Midbrain (tissue), 1 donor: ENCODE results near the gene TBC1D1.

Experiments
- DNase-seq: peaks from one replicate; lab custom pipeline; 2025; lab: John Stamatoyannopoulos, UW

Gene TBC1D1

DNA sequence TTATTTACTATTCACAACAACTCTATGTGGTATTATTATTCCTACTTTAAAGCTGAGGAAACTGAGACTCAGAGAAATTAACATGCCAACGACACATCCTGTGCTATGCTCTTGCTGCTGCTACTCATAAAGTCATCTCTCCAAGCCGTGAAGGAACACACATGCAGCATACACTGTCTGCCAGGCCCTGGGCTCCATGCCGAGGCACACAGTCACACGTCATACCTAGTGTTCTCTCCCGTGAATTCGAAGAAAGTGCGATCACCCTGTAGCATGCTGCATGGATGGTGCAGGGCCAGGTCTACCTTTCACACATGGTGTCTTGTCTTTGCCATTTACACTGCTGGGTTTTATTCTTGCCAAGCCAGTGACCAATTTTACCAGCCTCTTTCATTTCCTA lies 34.1 kb downstream of the TBC1D1 start:
- no peak for DNase-seq

DNA sequence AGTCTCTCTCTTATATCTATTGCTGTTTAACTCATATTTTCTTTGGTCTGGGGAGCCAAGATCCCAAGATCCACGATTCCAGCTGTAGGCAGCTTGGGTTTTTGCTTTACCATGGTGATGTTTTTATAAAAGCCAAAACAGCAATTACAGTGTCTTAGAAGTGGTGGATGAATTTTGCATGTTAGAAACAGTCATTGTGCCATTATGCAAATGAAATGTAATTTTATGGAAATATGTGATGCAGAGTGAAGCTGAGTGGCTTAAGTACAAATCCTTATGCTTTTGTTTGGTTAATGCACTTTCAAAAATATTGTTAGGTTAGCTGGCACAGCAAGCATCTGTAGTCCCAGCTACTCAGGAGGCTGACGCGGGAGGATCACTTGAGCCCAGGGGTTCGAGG lies 36.5 kb downstream of the TBC1D1 start:
- DNase-seq, result no peak

DNA sequence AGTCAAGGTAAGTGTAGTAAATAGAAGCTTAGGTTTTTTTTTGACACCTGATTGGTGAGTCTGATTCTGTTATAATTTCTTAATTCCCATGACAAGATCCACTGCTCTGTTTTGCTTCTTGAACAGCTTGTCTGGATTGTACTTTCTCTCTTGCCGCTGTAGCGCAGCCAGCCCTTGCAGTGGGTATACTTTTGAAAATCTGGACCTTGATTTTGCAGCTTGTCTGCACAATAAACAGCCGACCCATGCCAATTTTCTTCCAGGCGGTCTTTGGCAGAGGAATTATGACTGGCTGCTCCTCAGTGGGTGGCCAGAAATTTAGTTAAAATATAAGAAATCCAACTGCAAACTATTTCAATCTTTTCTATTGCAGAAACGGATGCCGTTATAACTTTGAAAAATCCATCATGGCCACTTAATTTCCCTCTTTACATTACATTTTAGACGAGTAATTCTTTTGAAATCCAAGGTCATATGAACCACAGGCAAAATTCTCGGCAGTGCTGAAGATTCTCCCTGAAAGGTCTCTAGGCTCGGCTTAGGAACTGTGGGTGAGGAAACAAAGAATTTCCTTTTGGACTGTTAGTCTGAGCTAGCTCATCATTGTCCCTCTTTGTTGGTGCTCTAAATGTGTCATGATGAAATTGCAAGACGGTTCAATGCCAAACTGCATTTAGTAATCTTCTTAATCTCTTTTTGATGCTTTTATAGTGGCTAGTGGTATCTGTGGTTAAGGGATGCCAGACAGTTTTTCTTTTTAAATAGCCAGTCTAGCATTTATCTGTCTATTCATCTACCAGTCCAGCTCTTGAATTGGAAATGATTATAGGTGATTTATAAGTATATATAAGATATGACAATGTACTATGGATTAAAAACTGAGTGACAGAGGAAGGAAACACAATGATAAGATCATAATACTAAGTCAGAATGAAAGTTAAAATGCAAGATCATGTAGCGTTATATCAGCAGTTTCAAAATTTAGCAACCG lies 37.8 kb downstream of the TBC1D1 start:
- peak; percentile 23 for DNase-seq

DNA sequence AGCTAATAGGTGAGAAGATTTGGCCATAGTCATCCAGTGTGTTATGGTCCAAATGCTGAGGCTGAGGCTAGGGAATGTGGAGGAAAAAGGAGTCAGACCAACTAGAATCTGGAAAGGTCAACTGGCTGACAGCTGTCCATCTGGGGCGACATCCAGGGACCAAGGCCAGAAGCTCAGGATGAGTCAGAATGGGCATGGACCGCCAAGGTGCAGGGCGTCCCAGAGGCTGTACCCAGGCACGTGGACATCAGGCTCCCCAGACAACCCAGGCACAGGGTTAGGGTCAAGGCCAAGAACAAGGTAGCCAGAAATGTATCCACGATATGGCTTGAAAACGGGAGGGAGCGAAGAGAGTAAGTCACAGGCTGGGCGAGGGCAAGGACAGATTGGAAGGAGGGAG lies 43.2 kb downstream of the TBC1D1 start:
- no peak for DNase-seq

DNA sequence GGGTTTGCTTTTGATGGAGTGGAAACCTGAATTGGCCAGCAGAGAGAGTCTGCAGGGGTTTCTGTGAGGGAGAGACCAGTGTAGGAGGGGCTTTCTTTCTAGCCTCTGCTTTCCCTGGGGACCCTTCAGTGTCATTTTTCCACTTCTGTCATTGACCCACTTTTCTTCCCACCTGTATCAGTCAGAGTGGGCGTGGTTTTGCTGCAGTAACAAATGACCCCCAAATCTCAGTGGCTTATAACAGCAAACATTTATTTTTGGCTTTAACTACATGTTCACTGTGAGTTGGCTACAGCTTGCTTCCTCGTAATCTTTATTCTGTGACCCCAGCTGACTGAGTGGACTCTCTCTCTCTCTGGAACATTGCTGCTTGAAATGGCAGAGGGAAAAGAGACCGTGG lies 43.7 kb downstream of the TBC1D1 start:
- no peak for DNase-seq

DNA sequence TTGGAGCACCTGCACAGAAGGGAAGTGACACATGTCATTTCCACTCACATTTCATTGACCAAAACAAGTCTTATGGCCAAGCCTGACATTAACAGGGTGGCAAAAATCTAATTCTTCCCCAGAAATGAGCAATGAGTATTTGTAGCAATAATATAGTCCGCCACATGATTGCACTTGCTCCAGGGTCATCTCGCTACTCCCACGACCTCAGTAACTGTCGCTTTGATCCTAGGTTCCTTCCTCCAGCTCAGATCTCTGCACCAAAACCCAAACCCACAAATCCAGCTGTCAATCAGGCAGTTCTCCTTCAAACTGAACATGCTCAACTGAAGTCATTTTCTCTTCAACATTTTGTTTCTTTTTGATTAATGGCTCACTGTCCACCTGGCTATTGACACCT lies 44.1 kb downstream of the TBC1D1 start:
- no peak for DNase-seq

DNA sequence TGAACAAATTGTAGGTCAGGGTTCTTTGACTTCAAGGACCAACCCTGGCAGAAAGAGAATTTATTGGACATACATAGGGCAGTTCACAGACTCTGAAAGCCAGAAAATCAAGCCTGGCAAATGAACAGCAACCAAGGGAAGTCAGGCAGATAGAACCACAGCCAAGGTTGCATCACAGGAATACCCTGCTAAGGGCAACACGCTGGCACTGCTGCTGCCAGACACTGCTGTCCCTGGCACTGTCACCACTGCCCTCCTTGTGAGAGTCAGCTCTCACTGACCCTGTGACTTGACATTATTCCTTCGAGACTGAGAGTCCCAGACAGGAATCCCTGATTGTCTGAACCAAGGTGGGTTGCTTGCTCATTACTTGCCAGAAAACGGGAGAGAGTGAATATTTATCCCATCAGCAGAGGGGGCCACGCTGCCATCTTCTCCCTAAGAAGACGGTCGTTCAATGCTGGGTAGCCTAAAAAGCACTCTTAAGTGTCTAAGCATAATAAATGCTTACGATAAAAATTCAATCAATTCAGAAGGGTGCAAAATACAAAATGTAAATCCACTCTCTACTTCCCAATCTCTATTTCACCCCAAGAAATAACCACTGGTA lies 46.1 kb downstream of the TBC1D1 start:
- DNase-seq, result peak; percentile 8

DNA sequence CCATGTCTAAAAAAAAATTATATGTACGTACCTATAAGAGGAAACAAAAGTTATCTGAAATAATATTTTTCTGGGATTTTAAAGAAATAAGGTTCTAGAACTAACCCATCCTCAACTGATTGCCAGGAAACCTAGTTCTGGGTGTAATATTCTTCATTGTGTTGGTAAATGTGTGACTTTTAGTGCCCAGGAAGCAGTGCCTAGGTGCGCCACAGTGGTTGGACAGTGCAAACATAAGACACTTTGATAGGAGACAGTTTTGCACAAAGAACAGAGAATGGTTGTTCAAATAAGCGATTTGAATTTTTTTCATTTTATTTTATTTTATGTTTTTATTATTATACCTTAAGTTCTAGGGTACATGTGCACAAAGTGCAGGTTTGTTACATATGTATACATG lies 47.3 kb downstream of the TBC1D1 start:
- no peak for DNase-seq

DNA sequence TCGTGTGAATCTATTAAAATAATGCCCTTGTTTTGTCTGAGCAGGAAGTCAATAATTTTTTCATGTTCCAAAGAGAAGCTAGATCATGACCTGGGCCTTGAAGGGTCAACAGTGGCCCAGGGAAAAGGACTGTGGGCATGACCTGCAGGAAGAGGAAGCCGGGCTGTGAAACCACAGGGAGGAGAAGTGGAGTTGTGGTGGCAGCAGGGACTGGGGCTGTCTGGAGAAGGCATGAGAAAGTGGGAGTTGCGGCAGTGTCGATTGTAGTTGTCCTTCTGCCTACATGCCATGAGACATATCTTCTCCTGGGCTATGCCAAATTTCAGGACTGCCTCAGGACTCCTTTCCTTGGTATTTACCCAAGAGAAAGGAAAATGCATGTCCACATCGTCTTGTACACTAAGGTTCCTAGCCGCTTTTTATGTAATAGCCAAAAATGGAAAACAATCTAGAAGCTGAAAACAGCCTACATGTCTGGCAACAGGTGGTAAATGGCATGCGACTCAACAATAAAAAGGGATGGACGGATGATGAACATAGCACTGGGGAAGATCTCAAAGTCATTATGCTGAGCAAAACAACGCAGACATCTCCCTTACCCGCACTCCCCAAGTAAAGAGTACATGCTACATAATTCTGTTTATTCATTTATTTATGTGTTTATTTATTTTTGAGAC lies 55.8 kb downstream of the TBC1D1 start:
- no peak for DNase-seq

DNA sequence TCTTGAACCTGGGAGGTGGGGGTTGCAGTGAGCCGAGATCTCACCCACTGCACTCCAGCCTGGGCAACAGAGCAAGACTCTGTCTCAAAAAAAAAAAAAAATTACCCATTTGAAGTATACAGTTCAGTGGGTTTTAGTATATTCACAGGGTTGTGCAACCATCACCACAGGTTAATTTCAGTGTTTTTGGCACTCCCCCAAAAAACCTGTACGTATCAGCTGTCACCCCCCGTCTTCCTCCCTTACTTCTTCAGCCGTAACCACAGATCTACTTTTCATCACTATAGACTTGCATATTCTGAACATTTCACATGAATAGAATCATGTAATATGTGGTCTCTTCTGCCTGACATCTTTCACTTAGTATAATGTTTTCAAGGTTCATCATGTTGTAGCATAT lies 57.7 kb downstream of the TBC1D1 start:
- DNase-seq, result no peak

DNA sequence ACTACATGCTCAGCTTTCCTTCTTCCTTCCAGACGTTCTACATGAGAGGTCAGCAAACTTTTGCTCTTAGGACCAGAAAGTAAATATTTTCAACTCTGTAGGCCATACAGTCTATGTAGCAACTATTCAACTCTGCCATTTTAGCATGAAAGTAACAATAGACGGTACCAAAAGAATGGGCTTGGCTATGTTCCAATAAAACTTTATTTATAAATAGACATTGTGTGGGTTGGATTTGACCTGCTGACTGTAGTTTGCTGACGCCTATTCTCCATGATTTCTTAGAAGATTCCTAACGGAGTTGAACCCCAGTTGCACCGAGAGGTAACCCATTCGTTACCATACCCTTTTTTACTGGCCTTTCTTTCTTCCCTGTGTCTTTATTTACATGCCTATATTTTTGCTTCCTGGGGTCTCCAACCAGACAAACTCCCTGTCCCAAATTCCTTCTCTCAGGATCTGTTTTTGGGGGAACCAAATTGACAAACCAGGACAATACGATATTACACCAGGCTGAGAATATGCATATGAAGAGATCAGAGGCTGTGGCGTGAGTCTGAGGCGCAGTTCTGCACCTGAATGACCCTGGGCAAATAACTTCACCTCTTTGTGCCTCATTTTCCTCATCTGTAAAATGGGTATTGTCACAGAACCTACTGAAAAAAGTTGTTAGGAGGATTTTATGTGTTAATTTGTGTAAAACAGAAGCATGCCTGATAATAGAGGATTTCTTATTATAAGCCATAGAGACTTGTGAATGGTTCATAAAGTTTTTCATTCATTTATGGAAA lies 58.9 kb downstream of the TBC1D1 start:
- DNase-seq, result no peak

DNA sequence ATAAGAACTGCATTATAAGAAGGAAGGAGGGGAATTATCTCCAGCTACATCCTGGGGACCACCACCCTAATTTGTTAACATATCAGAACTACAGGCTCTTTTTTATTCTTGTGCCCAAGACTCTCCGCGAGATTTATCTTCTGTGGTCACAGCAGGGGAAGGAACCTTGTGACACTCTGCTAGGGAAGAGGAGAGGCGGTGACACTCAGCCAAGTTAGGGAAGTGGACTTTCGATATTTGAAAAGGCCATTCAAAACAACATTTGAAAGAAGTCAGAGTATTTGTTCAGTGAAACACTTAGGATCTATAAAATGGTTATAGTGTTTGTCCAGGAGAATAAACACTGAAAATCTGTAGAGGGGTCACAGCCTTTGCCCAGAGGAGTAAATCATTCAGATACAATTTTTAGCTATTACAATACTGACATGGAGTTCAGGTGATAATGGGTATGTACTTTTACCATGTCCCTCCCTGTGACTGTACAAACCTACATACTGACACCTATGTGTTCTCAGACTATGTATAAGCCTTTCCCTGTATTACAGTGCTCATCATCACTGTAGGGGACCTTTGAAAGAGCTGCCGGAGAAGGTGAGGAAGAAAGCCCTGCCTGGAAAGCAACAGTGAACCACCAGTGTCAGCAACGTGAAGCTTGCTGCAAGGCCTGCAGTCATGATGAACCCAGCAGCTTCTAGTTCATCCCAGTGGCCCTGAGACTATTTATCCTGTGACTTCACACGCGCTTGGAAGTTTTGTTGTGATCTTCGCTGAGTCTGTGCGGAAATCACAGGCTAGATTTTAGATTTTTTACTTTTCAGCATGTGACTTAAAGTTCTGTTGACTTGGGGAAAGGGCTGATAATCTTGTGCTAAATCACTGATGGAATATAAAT lies 60.8 kb downstream of the TBC1D1 start:
- peak; percentile 18 for DNase-seq

DNA sequence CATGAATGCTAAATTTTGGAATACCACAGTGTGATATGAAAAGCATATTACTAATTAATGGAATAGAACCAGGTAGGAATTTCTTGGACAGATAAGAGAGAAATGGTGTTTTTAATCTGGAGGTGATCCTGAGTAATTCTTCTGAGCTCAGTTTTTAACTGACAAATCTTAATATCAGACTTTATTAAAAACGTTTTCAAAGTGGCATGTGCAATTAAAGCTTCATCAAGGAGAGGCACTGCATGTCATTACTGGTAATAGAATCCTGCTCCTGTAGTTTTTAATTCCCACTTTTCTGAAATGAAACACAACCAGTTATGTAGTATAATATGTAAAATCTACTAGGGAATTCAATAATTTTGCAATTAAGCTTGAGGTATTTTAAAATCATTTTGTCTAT lies 62.3 kb downstream of the TBC1D1 start:
- no peak for DNase-seq

DNA sequence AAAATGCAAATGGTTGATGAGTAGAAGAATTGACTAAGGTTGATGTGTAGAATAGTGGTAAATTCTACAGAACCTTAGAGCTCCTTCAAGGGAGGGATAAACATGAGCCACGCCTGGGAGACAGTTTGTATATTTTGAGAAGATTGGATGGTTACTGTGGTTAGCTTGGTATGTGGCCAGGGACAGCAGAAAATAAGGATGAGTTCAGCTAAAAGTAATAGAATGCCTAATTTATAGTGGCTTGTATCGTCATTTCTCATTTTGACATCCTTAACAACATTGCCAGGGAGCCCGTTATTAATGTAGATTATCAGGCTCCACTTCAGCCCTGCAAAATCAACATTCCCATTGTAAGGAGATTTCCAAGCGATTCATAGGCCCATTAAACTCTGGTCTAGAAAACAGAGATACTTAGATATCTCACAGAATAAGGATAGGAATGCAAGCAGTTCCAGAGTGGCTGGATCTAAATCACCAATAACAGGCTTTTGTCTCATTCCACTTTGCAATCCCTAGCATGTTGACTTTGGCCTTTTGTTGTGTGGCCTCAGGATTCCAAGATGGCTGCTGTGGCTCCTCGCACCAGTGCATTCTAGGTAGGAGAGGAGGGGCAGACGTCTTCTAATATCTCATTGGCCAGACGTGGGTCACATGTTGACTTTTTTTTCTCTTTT lies 62.9 kb downstream of the TBC1D1 start:
- DNase-seq, result no peak

DNA sequence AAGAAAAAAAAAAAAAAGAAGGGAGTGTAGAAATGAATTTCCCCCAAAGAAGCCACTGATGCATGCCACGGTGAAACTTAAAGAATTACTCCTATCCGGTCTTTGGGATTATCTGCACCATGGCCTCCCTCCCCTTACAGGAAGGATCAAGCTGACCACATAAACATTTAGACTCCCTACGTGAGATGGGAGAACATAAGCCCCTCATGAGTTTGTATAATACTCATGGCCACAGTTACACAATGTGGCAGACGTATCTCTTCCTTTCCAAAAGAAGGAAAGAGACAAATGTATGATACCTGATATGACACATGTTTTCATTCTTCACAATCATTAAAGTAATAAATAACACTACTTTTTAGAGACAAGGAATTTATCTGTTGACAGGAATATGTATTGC lies 66.1 kb downstream of the TBC1D1 start:
- DNase-seq, result no peak

DNA sequence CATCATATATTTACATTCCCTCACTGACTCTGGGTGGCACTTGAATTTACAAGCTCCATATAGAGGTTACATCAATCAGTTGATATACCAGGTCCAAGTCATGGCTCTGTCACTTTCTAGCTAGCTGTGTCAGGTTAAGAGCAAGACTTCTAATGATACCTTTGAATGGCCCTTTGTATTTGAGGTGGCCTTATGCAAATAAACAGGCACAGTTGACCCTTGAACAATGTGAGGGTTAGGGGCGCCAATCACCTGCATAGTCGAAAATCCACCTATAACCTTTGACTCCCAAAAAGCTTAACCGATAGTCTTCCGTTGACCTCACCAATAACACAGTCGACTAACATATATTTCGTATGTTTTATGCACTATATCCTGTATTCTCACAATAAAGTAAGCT lies 68.0 kb downstream of the TBC1D1 start:
- no peak for DNase-seq

DNA sequence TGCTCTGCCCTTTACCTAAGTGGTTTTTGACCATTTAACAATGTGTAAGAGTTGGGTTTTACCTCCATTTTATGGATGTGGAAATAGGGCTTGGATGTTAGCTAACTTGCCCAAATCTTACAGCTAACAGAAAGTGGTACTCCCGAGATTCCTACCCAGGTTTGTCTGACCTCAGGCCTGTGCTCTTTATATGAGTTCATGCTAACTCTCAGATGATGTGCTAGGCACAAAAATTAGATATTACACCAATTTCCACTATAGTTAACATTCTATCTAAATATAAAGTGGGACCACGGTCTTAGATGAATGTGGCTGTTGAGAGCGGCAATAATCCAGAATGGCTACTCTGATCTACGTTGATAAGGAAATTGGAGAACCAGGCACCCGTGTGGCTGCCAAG lies 69.2 kb downstream of the TBC1D1 start, which contains the start of gene PTTG2:
TSS of gene PTTG2 (plus strand) at position 301 of the 400 bp plus-strand sequence. CDS start at position 338, 37 bp downstream.
- no peak for DNase-seq

DNA sequence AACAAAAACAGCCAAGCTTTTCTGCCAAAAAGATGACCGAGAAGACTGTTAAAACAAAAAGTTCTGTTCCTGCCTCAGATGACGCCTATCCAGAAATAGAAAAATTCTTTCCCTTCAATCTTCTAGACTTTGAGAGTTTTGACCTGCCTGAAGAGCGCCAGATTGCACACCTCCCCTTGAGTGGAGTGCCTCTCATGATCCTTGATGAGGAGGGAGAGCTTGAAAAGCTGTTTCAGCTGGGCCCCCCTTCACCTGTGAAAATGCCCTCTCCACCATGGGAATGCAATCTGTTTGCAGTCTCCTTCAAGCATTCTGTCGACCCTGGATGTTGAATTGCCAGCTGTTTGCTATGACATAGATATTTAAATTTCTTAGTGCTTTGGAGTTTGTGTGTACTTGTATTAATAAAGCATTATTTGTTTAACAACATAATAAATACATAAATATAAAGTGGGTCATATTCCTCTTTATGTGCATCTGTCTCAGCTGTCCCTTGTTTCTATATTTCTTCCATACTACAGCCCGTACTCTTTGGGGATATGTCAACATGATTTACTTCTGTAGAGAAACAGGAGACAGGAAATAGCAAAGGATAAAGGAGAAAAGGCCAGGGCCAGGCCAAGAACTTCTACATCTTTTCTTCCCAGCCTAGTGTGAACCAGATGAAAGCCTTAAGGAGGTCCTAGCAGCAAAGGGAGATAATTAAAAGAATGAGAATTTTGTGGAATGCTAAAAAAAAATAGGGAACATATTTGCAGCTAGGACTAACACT lies 70.0 kb downstream of the TBC1D1 start:
- no peak for DNase-seq

DNA sequence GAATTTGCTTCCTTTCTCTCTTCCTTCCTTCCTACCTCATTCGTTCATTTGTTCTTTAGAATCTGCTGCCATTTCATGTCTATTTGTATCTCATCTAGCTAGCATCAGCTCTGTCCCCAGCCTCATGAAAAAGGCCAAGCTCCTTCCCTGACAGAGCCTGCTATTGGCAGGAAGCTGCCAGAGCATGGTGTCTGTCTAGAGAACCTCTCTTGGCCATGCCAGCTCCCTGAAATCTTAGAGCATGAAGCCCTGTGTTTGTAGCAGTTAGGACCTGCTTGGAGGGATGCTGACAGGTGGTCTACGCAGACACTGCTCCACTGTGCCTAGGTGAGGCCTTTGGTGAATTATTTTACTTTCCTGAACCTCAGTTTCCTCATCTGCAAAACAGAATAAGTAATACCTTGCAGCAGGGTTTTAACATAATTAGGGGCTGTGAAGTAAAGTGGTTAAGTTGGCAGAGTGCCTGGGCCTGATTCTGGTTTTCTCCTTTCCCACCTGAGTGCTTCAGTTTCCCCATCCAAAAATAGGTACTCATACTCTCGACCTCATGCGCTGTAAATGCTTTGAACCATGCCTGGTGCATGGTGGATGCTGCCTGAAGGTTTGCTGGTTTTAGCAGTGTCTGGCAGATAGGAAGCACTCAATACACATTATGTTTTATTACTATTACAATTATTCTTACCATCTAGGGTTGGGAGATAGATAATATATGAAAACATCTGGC lies 74.0 kb downstream of the TBC1D1 start:
- no peak for DNase-seq
